Activated CD4-positive, alpha-beta memory T cell treated with anti-CD3 and anti-CD28 coated beads, Interleukin-2, amount 10 ng/mL, durations not matched to agents 7 days and 5 days (primary cell): Measurements from ENCODE around the gene KCNV2. TPM values are rescaled to one million over a fixed set of nuclear protein-coding genes. Genes with fewer than 3 reads are reported as not detected.

ENCODE experiments used
- CTCF ChIA-PET: fragments of 350-600 bp; sonication (Branson Sonifier 250); formaldehyde crosslinking; loops from one replicate; lab custom pipeline; 2021; ENCODE audit warnings: antibody characterized with exemption, inconsistent platforms; lab: Charles Lee
- POLR2A ChIA-PET: fragments of 350-600 bp; sonication (Branson Sonifier 250); formaldehyde crosslinking; loops from one replicate; lab custom pipeline; 2021; ENCODE audit warnings: antibody characterized with exemption; lab: Charles Lee
- DNase-seq: peaks from one replicate; pipeline ENCODE4 v3.0.0-alpha.2; 2020
- H3K27ac Mint-ChIP-seq: one replicate; pipeline ENCODE4 v1.8.0; 2021; ENCODE audit warnings: mild to moderate bottlenecking, mixed read lengths
- H3K27me3 Mint-ChIP-seq: one replicate; pipeline ENCODE4 v1.8.0; 2021; ENCODE audit warnings: mixed read lengths
- H3K36me3 Mint-ChIP-seq: one replicate; pipeline ENCODE4 v1.8.0; 2021; ENCODE audit warnings: low read depth, mixed read lengths
- H3K4me1 Mint-ChIP-seq: one replicate; pipeline ENCODE4 v1.8.0; 2021; ENCODE audit warnings: mixed read lengths
- H3K4me3 Mint-ChIP-seq: one replicate; pipeline ENCODE4 v1.8.0; 2021; ENCODE audit warnings: mild to moderate bottlenecking, mixed read lengths
- H3K9me3 Mint-ChIP-seq: one replicate; pipeline ENCODE4 v1.8.0; 2021; ENCODE audit warnings: mixed read lengths
- total RNA-seq, 2 experiments: library from RNA; stranded (reverse); gene quantifications; one replicate each; pipeline ENCODE4 v1.2.3, GENCODE V29; 2021

KCNV2 gene
- not detected for total RNA-seq

GRCh38 chr9:2717385-2717784, at the start of gene KCNV2:
Gene KCNV2, plus strand, starts transcription at chr9:2717510. Its CDS starts 230 bp downstream, at chr9:2717740.
- Mint-ChIP-seq H3K27ac (no peak within 1 kb of the TSS), H3K4me3 (no peak within 1 kb of the TSS), H3K9me3 (peaks cover 7% of the 10 kb centered on the region), H3K27me3 (no peaks in the 10 kb centered on the region), H3K36me3 (peaks cover 4% of the 10 kb centered on the region), H3K4me1 (no peaks in the 10 kb centered on the region)
- no peak for DNase-seq
- ChIA-PET CTCF (interaction anchor here (1.1 kb wide), 1 partner anchor 10 kb away, joined by 3 read pairs; no protein-coding TSS in a partner anchor), POLR2A (no interaction called here)

- CTCF ChIA-PET, result no interaction called here
- Mint-ChIP-seq H3K9me3 (no peaks in the 10 kb centered on the region), H3K4me1 (no peaks in the 10 kb centered on the region), H3K36me3 (no peaks in the 10 kb centered on the region), H3K27me3 (peaks cover 3% of the 10 kb centered on the region), H3K4me3 (no peak overlapping the region), H3K27ac (no peak overlapping the region)
- POLR2A ChIA-PET, result no interaction called here
- no peak for DNase-seq
These were observed 44.1 kb upstream of the KCNV2 start for GRCh38 chr9:2673161-2673560.

DNA sequence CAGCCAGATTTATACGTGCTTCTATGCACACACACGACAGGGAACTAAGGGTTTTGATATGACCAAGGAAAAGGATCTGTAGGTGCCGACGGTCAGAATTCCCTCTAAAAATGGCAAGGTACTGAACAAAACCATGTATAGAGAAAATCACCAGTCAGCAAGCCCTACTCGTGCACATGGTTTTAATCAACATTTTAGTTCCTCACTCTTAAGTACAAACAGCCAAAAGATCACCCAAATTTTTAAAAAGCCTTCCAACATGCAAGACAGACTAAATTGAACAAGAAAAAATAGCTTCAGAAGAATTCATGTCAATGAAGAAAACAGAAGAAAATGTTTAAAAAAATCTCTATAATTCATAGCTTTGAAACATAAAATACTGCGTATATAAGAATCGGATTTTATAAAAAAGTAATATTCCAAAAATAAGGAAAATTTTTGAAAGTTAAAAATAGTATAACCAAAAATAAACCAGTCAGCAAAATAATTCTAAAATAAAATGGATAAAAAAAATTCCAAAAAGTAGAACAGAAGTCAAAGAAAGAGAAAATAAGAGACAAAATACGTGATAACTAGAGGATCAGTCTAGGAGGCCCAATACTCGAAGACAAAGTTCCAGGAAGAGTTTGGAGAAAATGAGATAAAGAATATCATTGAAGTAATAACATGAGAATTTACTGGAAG, 43.0 kb upstream of the KCNV2 start:
- ChIA-PET CTCF (no interaction called here), POLR2A (no interaction called here)
- H3K36me3 Mint-ChIP-seq, result no peaks in the 10 kb centered on the region
- H3K9me3 Mint-ChIP-seq, result no peaks in the 10 kb centered on the region
- H3K27ac Mint-ChIP-seq, result no peak overlapping the region
- DNase-seq, result no peak
- H3K4me1 Mint-ChIP-seq, result no peaks in the 10 kb centered on the region
- H3K4me3 Mint-ChIP-seq, result no peak overlapping the region
- H3K27me3 Mint-ChIP-seq, result peaks cover 3% of the 10 kb centered on the region

GRCh38 chr9:2675834-2676233, 41.5 kb upstream of the KCNV2 start:
- no peaks in the 10 kb centered on the region for H3K4me1 Mint-ChIP-seq
- no peak overlapping the region for H3K27ac Mint-ChIP-seq
- no peaks in the 10 kb centered on the region for H3K36me3 Mint-ChIP-seq
- no peaks in the 10 kb centered on the region for H3K9me3 Mint-ChIP-seq
- no peak overlapping the region for H3K4me3 Mint-ChIP-seq
- CTCF ChIA-PET, result no interaction called here
- no peak for DNase-seq
- H3K27me3 Mint-ChIP-seq, result peaks cover 3% of the 10 kb centered on the region
- POLR2A ChIA-PET, result no interaction called here

DNA sequence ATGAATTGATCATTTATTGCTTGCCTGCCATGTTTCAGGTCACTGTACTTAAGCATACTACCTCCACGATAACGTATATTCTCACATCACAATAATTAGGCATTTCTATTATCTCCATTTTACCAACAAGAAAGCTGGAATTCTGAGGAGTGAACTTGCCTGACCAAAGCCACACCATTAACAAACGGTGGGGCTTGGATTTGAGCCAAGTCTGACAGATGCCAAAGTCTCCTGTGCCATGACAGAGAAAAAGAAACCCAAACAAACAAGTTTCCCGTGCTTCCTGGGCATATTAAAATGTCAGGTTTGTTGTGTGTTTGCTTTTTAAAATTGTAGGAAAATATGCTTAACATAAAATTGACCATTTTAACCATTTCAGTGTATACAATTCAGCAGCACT, 40.8 kb upstream of the KCNV2 start:
- H3K9me3 Mint-ChIP-seq, result no peaks in the 10 kb centered on the region
- no peak for DNase-seq
- peaks cover 3% of the 10 kb centered on the region for H3K27me3 Mint-ChIP-seq
- ChIA-PET CTCF (no interaction called here), POLR2A (no interaction called here)
- no peak overlapping the region for H3K4me3 Mint-ChIP-seq
- no peaks in the 10 kb centered on the region for H3K4me1 Mint-ChIP-seq
- H3K36me3 Mint-ChIP-seq, result no peaks in the 10 kb centered on the region
- no peak overlapping the region for H3K27ac Mint-ChIP-seq

GRCh38 chr9:2677915-2678889, 39.1 kb upstream of the KCNV2 start:
- Mint-ChIP-seq H3K36me3 (no peaks in the 10 kb centered on the region), H3K4me1 (no peaks in the 10 kb centered on the region), H3K4me3 (no peak overlapping the region), H3K9me3 (no peaks in the 10 kb centered on the region), H3K27ac (no peak overlapping the region), H3K27me3 (peaks cover 3% of the 10 kb centered on the region)
- DNase-seq, result no peak
- POLR2A ChIA-PET, result no interaction called here
- CTCF ChIA-PET, result no interaction called here

- ChIA-PET CTCF (no interaction called here), POLR2A (no interaction called here)
- no peaks in the 10 kb centered on the region for H3K9me3 Mint-ChIP-seq
- DNase-seq, result no peak
- no peaks in the 10 kb centered on the region for H3K36me3 Mint-ChIP-seq
- H3K4me3 Mint-ChIP-seq, result no peak overlapping the region
- no peak overlapping the region for H3K27ac Mint-ChIP-seq
- peaks cover 3% of the 10 kb centered on the region for H3K27me3 Mint-ChIP-seq
- no peaks in the 10 kb centered on the region for H3K4me1 Mint-ChIP-seq
These were observed 38.3 kb upstream of the KCNV2 start for GRCh38 chr9:2679011-2679410.

- peaks cover 3% of the 10 kb centered on the region for H3K27me3 Mint-ChIP-seq
- no peak overlapping the region for H3K4me3 Mint-ChIP-seq
- POLR2A ChIA-PET, result no interaction called here
- no peaks in the 10 kb centered on the region for H3K9me3 Mint-ChIP-seq
- CTCF ChIA-PET, result no interaction called here
- DNase-seq, result no peak
- no peaks in the 10 kb centered on the region for H3K36me3 Mint-ChIP-seq
- no peaks in the 10 kb centered on the region for H3K4me1 Mint-ChIP-seq
- no peak overlapping the region for H3K27ac Mint-ChIP-seq
These were observed 35.3 kb upstream of the KCNV2 start for GRCh38 chr9:2681981-2682380.

DNA sequence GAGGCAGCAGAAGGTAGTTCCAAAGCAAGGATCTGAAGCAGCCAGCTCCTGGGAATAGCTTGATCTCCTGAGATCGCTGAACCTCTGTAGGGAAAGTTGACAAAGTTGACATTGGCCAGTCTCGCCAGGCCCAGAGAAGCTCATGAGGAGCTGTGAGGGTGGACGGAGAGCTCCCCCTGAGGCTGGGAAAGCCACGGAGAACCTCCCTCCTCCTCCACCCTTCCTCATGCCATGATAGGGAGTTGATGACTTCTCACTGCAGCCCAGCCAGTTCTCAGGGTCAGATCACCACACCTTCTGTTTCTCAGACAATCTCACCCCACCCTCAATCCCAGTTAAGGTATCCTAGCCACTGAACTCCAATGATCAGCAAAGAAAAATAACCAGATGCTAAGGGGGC, 30.4 kb upstream of the KCNV2 start:
- ChIA-PET CTCF (no interaction called here), POLR2A (no interaction called here)
- Mint-ChIP-seq H3K36me3 (no peaks in the 10 kb centered on the region), H3K27me3 (no peaks in the 10 kb centered on the region), H3K4me3 (no peak overlapping the region), H3K27ac (no peak overlapping the region), H3K4me1 (no peaks in the 10 kb centered on the region), H3K9me3 (no peaks in the 10 kb centered on the region)
- DNase-seq, result no peak

DNA sequence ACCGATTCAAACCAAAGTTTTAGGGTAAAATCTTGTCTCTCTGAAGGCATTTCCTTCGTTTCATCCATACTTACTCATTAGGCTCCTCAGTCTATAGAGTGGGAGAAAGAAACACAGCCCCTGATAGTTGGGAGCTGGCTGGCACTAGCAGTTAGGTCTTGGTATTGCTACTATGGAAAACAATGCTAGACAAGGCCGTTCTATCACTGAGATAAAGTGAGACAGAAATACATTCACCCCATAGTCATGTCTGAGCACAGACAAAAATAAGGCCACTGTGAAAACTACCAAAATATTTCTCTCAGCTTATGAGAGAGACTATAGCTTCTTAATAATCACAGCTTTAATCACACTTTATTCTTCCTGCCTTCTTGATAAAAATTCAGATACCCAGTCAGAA, 28.7 kb upstream of the KCNV2 start:
- H3K27me3 Mint-ChIP-seq, result no peaks in the 10 kb centered on the region
- ChIA-PET CTCF (interaction anchor here (1.0 kb wide), 1 partner anchor 40 kb away, joined by 3 read pairs; no protein-coding TSS in a partner anchor), POLR2A (no interaction called here)
- no peaks in the 10 kb centered on the region for H3K36me3 Mint-ChIP-seq
- H3K27ac Mint-ChIP-seq, result no peak overlapping the region
- H3K9me3 Mint-ChIP-seq, result no peaks in the 10 kb centered on the region
- H3K4me3 Mint-ChIP-seq, result no peak overlapping the region
- H3K4me1 Mint-ChIP-seq, result no peaks in the 10 kb centered on the region
- DNase-seq, result no peak

- H3K27ac Mint-ChIP-seq, result no peak overlapping the region
- no peak overlapping the region for H3K4me3 Mint-ChIP-seq
- no peak for DNase-seq
- H3K4me1 Mint-ChIP-seq, result no peaks in the 10 kb centered on the region
- CTCF ChIA-PET, result no interaction called here
- no peaks in the 10 kb centered on the region for H3K36me3 Mint-ChIP-seq
- no peaks in the 10 kb centered on the region for H3K9me3 Mint-ChIP-seq
- POLR2A ChIA-PET, result no interaction called here
- H3K27me3 Mint-ChIP-seq, result no peaks in the 10 kb centered on the region
These were observed 26.1 kb upstream of the KCNV2 start for GRCh38 chr9:2691212-2691611.

GRCh38 chr9:2691626-2692025, 25.7 kb upstream of the KCNV2 start:
- ChIA-PET POLR2A (no interaction called here), CTCF (no interaction called here)
- no peaks in the 10 kb centered on the region for H3K9me3 Mint-ChIP-seq
- H3K27me3 Mint-ChIP-seq, result no peaks in the 10 kb centered on the region
- H3K4me3 Mint-ChIP-seq, result no peak overlapping the region
- no peak for DNase-seq
- H3K27ac Mint-ChIP-seq, result no peak overlapping the region
- no peaks in the 10 kb centered on the region for H3K36me3 Mint-ChIP-seq
- H3K4me1 Mint-ChIP-seq, result no peaks in the 10 kb centered on the region

- no peaks in the 10 kb centered on the region for H3K27me3 Mint-ChIP-seq
- H3K36me3 Mint-ChIP-seq, result no peaks in the 10 kb centered on the region
- no peaks in the 10 kb centered on the region for H3K9me3 Mint-ChIP-seq
- H3K4me3 Mint-ChIP-seq, result no peak overlapping the region
- H3K27ac Mint-ChIP-seq, result no peak overlapping the region
- DNase-seq, result no peak
- H3K4me1 Mint-ChIP-seq, result no peaks in the 10 kb centered on the region
- POLR2A ChIA-PET, result no interaction called here
- CTCF ChIA-PET, result no interaction called here
These were observed 24.3 kb upstream of the KCNV2 start for GRCh38 chr9:2693056-2693455.
